D721Med (cell line): ENCODE results near the gene KCNIP1.

Experiments used
- DNase-seq: peaks from one replicate; pipeline ENCODE4 v3.0.0; 2011; ENCODE audit warnings: low spot score; ENCODE audit not compliant: insufficient read length
- FAIRE-seq: peaks from 2 replicates; lab custom pipeline; 2011; peaks lifted over from hg19 to GRCh38; lab: Jason Lieb, UNC
- TF ChIP-seq, protein P1 (sequence below): IDR thresholded peaks from 2 replicates; pipeline ENCODE4 v1.5.1; 2012; ENCODE audit warnings: mild to moderate bottlenecking, control low read depth; ENCODE audit not compliant: insufficient read depth; ENCODE audit errors: missing control alignments

KCNIP1 gene

DNA sequence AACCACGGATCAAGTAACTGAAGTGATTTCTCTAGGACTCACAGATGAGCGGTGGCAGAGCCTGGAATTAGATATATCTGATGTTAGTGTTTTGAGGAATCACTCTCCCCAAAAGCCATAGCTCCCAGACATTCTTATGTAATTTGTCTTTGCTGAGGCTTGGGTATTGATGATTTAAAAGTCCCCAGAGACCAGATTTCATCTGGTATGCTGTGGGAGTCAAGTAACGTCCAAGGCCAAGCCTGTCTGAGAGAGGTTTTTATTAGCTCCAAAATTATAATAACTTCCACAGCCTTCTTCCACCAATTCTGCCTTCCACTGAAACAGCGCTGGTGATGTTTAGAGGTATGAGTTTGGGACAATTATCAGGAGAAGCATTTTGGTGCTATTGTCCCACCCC, 21.3 kb upstream of the KCNIP1 start:
- TF ChIP-seq, protein P1, sequence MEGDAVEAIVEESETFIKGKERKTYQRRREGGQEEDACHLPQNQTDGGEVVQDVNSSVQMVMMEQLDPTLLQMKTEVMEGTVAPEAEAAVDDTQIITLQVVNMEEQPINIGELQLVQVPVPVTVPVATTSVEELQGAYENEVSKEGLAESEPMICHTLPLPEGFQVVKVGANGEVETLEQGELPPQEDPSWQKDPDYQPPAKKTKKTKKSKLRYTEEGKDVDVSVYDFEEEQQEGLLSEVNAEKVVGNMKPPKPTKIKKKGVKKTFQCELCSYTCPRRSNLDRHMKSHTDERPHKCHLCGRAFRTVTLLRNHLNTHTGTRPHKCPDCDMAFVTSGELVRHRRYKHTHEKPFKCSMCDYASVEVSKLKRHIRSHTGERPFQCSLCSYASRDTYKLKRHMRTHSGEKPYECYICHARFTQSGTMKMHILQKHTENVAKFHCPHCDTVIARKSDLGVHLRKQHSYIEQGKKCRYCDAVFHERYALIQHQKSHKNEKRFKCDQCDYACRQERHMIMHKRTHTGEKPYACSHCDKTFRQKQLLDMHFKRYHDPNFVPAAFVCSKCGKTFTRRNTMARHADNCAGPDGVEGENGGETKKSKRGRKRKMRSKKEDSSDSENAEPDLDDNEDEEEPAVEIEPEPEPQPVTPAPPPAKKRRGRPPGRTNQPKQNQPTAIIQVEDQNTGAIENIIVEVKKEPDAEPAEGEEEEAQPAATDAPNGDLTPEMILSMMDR = no peak
- DNase-seq = no peak
- no peak for FAIRE-seq

DNA sequence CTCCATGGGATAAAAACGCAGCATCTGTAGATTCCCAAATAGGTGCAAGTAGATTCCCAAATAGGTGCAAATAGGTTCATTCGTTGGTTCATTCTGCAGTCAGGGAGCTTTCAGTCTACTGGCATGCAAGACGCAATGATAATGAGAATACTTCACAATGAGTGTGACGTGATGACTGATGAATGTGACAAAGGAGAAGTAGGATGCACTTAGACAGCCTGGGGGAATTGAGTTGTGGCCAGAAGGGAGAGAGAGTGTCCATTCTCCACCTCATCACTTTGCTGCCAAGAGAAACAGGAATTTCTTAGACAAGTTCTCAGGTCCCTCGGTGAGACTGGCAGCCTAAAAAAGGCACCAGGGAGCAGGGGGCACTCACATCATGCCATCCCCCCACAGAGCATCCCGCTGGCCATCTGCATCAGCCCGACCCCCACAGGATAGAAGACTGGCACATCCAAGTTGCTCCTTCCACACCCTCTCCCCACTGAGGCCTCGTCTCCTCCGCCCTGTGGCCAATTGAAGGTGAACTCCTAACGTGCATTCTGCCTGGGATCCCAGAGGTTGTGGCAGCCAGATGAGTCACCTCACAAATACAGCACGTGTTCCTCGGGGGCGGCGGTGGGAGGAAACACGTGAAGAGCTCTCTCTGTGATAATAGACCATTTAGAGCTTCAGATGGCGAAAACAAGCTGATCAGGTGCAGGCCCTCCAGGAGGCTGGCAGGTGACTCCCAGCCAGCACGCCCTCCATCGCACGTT, 19.9 kb upstream of the KCNIP1 start:
- FAIRE-seq (no peak), DNase-seq (no peak)
- TF ChIP-seq, protein P1 = no peak

DNA sequence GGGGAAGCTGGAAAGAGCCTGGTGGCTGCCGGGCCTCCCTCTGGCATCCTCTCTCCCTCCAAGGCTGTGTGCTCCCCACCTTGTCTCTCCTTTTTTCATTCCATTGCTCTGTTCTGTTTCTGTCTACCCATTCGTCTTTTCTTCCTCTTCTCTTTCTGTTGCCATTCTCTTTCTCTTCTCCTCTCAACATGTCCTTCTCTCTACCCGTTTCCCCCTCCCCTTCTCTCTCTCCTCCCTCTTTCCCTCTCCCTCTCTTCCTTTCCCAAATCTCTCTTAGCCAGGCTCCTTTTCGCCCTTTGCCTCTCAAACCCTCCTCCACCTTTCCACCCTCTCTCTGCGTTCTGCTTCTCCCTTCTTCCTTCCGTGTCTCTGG, 19.4 kb upstream of the KCNIP1 start:
- FAIRE-seq = no peak
- TF ChIP-seq, protein P1 = no peak
- DNase-seq = no peak

DNA sequence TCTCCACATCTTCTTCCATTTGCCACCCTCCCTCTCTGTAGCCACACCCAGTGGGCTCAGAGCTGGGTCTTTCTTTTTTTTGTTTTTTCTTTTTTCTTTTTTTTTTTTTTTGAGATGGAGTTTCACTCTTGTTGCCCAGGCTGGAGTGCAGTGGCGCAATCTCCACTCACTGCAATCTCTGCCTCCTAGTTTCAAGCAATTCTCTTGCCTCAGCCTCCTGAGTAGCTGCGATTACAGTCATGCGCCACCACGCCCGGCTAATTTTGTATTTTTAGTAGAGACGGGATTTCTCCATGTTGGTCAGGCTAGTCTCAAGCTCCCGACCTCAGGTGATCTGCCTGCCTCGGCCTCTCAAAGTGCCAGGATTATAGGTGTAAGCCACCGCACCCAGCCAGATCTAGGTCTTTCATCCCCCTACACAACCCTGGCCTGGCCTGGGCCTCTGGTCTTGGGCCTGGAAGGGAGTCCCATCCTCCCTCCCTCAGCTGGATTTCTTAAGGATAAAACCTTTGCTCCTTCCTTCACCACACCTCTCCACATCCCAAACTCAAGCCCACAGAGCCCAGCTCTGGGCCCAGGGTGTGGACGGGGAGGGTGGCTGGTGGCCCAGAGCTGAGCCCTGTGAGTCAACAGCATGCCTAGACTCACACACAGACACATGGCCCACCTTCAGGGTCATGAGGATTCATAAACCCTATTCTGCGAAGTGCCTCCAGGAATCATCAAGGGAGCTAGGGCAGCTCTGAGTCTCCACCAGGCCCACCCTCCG, 18.8 kb upstream of the KCNIP1 start:
- no peak for FAIRE-seq
- DNase-seq = no peak

DNA sequence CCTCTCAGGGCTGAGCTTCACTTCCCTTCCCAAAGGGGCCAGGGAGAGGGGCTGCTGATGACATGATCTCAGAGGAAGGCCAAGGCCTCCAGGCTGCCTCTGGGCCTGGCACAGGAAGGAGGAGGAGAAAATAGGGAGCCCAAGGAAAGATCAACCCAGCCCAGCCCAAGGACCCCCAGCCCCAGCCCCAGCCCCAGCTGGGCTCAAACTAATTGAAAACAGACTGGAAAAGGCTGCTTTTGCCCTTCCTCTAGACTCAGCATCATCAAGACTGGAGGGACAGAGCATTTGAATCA, 18.3 kb upstream of the KCNIP1 start:
- FAIRE-seq (no peak), DNase-seq (no peak)
- TF ChIP-seq, protein P1 = no peak

More for the DNA sequence above, 18.8 kb upstream of the KCNIP1 start:
- TF ChIP-seq, protein P1 = no peak

DNA sequence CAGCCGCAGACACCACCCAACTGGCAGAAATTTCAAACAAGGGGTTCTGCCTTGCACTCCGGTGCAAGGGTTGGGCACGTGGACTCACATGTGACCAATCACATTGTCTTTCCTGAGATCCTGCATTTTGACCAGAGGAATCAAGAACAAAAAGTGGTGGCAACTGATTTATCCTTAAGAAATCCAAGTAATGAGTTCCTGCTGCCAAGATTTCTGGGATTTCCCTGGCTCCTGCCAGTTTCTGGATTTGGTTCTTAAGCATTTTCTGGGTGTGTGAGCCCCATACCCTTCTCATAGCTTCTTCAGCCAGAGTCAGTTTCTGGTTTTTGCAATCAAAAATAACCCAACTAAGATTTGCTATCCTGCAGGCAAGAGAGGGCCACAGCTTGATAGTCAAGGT, 17.4 kb upstream of the KCNIP1 start:
- DNase-seq (no peak), FAIRE-seq (no peak)
- TF ChIP-seq, protein P1 = no peak

DNA sequence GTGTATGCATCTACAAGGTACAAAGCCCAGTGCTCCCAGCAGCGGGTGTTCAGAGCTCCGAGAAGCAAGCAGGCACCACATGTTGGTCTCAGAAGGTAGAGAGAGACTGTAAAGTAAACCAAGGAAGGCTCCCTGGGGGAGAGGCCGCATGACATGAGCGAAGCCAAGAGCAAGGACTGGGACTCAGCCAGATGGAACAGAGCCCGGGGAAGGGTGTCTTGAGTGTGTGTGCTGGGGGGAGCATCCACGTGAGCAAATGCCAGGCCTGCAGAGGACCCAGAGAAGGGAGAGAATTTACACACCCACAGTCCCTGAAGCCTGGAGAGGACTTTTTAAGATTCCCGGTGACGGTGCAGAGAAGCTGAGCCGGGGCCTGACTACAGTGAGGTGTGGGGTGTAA, 15.2 kb upstream of the KCNIP1 start:
- TF ChIP-seq, protein P1 = no peak
- FAIRE-seq (no peak), DNase-seq (no peak)
